ENCODE data around the gene MORC4.

MORC4 gene

GRCh38 chrX:106903856-106904528 lies 96.0 kb downstream of the MORC4 start:
- DNase-seq = no peak

- DNase-seq = no peak
These were observed 96.7 kb downstream of the MORC4 start, which contains the start of gene RIPPLY1 for GRCh38 chrX:106903291-106903824. Gene RIPPLY1, minus strand, starts transcription at chrX:106903341. Its CDS starts 54 bp downstream, at chrX:106903287.

- no peak for DNase-seq
These were observed 97.3 kb downstream of the MORC4 start for GRCh38 chrX:106902684-106903083.

GRCh38 chrX:106901781-106902219 lies 98.2 kb downstream of the MORC4 start:
- no peak for DNase-seq

GRCh38 chrX:106901341-106901740 lies 98.7 kb downstream of the MORC4 start:
- no peak for DNase-seq

- DNase-seq = no peak
These were observed 100.2 kb downstream of the MORC4 start for GRCh38 chrX:106899841-106900240.

GRCh38 chrX:106899276-106899675 lies 100.7 kb downstream of the MORC4 start:
- DNase-seq = no peak

GRCh38 chrX:106898462-106898861 lies 101.5 kb downstream of the MORC4 start:
- DNase-seq = peak in 2 of 6 experiments; percentile 23 to 24

- no peak for DNase-seq
These were observed 102.8 kb downstream of the MORC4 start for GRCh38 chrX:106897259-106897658.

- DNase-seq = no peak
These were observed 105.0 kb downstream of the MORC4 start for GRCh38 chrX:106894978-106895452.

GRCh38 chrX:106894392-106894909 lies 105.6 kb downstream of the MORC4 start:
- peak; percentile 1 to 55 (median 15) for DNase-seq

GRCh38 chrX:106891762-106892460 lies 108.1 kb downstream of the MORC4 start:
- DNase-seq = no peak

Data from stimulated activated naive CD4-positive, alpha-beta T cell (primary cell).